GM18870 (cell line): ENCODE measurements around the gene PHC3.

Source experiments
- ATAC-seq: cut with Tn5 transposase; IDR thresholded peaks from one replicate; pipeline ENCODE4 v1.9.1; 2021; ENCODE audit warnings: moderate library complexity; ENCODE audit not compliant: unreplicated experiment

Gene PHC3

GRCh38 chr3:170189398-170190256, 8.1 kb upstream of the PHC3 start:
- peak; percentile 8 for ATAC-seq

GRCh38 chr3:170180079-170180907, 1.2 kb downstream of the PHC3 start:
- ATAC-seq, result peak; percentile 26

DNA sequence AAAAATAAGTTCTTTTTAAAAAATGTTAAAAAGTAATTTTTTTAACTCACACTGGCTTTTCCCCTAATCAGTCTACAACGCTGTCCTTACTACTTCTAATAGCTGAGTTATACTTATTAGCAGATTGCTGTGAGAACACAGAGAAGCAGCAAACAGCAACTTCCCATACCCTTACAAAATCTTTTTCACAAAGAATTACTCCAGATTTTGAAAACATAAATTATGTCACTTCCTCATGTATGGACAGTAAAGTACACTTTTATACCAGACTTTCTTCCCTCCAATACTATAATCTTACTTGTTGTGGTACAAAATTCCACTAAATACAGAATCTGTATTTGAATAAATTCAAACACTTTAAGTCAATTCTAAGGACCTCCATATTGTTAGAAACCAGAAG, 2.1 kb downstream of the PHC3 start:
- no peak for ATAC-seq

GRCh38 chr3:170178651-170179050, 2.9 kb downstream of the PHC3 start:
- no peak for ATAC-seq

- ATAC-seq, result peak; percentile 85
Measured at GRCh38 chr3:170171563-170171962, 10.0 kb downstream of the PHC3 start.

DNA sequence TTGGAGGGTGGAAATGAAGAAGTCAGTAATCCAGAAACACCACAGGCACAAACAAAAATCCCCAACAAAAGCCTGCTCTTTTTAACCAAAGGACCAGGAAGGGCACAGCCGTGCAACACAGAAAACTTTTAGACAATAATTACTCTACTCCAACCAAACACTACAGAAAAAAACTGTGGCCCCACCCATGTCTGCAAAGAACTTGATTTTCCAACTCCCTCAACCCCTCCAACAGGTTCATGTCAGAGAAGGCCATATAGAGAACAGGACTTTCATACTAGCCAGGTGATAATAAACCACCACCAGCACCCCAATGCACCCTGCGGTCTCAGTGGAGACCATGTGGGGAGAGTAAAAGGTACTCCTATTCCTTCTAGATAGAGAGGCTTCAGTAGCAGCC, 16.8 kb downstream of the PHC3 start:
- no peak for ATAC-seq

- no peak for ATAC-seq
Measured at GRCh38 chr3:170163956-170164645, 17.4 kb downstream of the PHC3 start.

- ATAC-seq, result no peak
Measured at GRCh38 chr3:170162630-170163029, 18.9 kb downstream of the PHC3 start.

DNA sequence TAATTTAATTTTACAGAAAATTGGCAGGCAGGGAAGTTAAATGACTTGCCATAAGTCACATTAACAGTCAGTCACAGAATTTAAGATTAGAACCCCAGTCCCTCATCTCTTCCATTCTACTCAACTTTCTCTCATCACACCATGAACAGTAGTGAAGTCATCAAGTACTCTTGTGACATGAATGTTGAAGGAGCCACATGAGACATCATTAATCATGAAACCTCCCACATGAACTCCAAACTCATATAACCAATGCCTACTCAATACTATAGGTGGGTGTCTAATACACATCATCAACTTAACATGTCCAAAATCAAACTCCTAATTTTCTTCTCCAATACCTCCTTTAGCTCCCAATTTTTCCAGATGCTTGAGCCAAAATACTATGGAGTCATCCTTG, 19.5 kb downstream of the PHC3 start:
- no peak for ATAC-seq

DNA sequence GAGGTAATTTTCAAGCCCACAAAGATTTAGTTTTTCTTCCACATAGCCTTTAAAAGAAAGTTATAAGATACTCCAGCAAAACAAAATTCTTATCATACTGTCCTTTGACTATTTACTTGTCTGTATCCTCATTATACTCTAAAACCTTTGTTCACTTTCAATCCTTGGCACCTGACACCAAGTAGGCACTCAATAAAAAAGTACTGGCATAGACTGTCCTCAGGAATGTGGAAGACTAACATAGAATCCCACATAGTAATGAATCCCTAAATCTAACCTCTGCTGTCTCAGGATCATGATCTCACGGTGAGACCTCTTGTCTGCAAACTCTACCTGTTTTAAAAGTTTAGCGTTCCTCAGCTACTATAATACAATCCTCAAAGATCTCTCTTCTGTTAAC, 21.6 kb downstream of the PHC3 start:
- no peak for ATAC-seq

DNA sequence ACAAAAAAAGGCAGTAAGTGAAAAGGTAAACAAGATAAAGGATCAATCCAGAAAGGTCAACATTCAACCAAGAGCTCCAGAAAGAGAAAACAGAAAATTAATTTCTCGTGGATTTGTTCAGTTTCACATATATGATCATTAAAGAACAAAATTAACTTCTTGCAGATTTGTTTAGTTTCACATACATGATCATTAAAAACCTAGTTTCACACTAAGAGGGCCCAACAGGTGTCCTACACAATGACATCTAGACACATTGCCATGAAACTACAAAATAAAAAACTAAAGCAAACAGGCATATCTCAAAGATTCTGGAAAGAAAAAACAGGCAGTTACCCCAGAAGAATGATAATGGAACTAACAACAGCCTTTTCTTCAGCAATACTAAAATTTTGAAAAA, 22.1 kb downstream of the PHC3 start:
- no peak for ATAC-seq

DNA sequence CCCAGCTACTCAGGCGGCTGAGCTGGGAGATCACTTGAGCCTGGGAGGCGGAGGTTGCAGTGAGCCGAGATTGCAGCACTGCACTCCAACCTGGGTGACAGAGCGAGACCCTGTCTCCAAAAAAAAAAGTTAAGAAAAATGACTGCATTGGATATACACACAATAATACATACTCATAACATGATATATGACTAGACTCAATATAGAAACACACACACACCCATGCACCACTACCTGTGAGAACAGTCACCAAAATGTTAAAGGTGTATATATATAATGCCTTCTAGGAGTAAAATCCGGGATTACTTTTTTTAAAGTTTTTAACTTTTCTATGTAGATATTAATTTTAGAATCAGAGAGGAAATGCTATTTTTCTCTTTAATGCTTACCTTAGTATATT, 25.9 kb downstream of the PHC3 start:
- ATAC-seq, result no peak

DNA sequence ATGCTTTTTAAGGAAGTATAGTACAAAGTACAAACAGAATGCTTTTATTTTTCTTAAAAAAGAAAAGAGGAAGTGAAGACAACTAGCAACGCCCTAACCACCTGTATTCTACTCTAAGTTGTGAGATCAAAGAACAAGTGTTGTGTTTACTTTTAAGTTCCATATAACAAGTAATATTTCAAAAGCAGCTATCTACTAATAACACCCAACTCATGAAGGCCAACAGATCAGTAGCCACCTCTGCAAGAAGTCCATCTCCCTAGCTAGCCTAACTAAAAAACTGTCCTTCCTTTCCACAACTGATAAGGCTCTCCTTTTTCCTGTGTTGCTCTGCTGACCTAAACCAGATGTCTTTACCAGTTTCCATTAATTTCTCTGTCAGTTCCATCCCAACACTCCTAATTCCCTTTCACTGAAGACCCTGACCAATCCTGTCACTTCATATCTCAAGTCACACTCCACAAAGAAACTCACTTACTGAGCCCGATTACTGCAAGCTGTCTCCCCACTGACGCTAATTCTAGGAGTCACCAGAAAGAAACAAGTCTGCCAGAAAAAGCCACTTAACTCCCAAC, 26.9 kb downstream of the PHC3 start:
- peak; percentile 89 for ATAC-seq

- peak; percentile 17 for ATAC-seq
Measured at GRCh38 chr3:170154084-170154483, 27.4 kb downstream of the PHC3 start.

GRCh38 chr3:170151536-170151935, 30.0 kb downstream of the PHC3 start:
- no peak for ATAC-seq

DNA sequence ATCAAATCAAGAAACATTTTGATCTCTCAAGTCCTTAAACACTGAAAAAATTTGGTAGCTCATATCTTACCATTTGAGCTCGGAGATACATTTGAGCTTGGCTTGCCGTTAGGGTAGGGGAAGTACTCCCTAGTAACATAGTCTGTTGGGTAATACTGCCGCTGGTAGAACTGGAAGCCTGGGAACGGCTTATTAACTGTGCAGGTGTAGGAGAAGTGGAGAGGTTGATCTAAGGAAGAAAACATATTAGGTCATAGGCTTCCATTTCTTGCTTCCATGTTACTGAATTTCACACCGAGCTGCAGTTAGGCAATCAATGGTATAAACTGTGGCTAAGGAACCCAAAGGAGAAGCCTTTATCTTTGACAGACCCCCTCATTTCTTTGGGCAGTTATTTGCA, 32.5 kb downstream of the PHC3 start:
- no peak for ATAC-seq

- ATAC-seq, result no peak
Measured at GRCh38 chr3:170145278-170145677, 36.3 kb downstream of the PHC3 start.

- peak; percentile 99 for ATAC-seq
Measured at GRCh38 chr3:170144437-170144843, 37.1 kb downstream of the PHC3 start.

- no peak for ATAC-seq
Measured at GRCh38 chr3:170142373-170142772, 39.2 kb downstream of the PHC3 start.

DNA sequence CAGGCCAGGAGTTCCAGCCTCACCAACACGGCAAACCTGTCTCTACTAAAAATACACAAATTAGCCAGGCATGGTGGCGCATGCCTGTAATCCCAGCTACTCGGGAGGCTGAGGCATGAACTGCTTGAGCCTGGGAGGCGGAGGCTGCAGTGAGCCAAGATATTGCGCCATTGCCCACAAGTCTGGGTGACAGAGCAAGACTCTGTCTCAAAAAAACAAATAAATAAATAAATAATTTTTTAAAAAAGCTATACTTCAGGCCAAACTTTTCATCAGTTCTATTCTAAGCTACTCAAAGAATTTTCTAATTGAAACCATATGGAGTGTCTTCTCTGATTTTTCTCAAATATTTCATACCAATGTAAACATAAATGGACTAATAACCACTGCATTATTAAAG, 43.5 kb downstream of the PHC3 start:
- ATAC-seq, result no peak

GRCh38 chr3:170132335-170132734, 49.2 kb downstream of the PHC3 start:
- ATAC-seq, result no peak
